Epithelial cell of esophagus (primary cell): Measurements from ENCODE around the gene PTBP3.

Experiments used
- DNase-seq: peaks from one replicate; pipeline ENCODE4 v3.0.0; 2010; ENCODE audit warnings: low read depth
- H3K4me3 ChIP-seq: 2 replicates; pipeline ENCODE4 v1.5.1; 2011; ENCODE audit warnings: mild to moderate bottlenecking, low read length, control low read depth
- TF ChIP-seq, protein P1 (sequence below): IDR thresholded peaks from 2 replicates; pipeline ENCODE4 v1.5.1; 2011; ENCODE audit warnings: low read depth, mild to moderate bottlenecking, low read length, control low read depth, inconsistent platforms; ENCODE audit not compliant: insufficient read depth; ENCODE audit errors: missing control alignments

PTBP3 gene

DNA sequence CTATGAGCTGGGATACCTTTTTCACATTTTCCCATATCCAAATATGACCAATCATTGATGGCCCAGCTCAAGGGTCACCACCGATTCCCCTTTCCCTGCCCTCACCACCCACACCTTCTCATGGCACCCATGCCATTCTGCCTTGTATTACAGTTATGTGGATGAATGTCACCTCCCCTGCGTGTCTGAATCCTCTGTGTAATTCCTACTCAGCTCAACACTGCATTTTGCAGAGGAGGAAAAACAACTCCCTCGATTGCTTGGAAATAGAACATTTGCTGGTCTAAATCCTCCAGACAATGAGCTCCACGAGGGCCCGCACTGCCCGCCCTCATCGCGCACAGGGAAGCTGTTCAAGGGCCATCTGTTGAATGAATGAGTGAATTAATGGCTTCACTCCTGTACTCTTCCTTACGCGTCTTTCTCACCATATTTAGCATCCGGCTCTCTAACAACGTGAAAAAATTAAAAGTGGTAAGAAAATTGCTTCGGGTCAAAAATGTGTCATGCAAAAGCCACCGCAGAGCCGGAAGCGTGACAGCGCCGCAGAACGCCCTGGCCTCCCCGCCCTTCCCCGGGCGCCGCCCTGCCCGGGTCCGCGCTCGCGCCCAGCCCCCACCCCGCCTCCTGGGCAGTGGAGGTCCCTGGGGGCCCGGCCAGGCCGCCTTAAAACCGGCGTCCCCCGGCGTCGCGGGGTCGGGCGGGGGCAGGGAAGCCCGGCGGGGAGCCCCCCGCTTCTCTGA is 159.0 kb downstream of the PTBP3 start:
- peak; percentile 55 for DNase-seq
- TF ChIP-seq, protein P1, sequence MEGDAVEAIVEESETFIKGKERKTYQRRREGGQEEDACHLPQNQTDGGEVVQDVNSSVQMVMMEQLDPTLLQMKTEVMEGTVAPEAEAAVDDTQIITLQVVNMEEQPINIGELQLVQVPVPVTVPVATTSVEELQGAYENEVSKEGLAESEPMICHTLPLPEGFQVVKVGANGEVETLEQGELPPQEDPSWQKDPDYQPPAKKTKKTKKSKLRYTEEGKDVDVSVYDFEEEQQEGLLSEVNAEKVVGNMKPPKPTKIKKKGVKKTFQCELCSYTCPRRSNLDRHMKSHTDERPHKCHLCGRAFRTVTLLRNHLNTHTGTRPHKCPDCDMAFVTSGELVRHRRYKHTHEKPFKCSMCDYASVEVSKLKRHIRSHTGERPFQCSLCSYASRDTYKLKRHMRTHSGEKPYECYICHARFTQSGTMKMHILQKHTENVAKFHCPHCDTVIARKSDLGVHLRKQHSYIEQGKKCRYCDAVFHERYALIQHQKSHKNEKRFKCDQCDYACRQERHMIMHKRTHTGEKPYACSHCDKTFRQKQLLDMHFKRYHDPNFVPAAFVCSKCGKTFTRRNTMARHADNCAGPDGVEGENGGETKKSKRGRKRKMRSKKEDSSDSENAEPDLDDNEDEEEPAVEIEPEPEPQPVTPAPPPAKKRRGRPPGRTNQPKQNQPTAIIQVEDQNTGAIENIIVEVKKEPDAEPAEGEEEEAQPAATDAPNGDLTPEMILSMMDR = no peak
- H3K4me3 ChIP-seq = peak overlapping the region; percentile 33

DNA sequence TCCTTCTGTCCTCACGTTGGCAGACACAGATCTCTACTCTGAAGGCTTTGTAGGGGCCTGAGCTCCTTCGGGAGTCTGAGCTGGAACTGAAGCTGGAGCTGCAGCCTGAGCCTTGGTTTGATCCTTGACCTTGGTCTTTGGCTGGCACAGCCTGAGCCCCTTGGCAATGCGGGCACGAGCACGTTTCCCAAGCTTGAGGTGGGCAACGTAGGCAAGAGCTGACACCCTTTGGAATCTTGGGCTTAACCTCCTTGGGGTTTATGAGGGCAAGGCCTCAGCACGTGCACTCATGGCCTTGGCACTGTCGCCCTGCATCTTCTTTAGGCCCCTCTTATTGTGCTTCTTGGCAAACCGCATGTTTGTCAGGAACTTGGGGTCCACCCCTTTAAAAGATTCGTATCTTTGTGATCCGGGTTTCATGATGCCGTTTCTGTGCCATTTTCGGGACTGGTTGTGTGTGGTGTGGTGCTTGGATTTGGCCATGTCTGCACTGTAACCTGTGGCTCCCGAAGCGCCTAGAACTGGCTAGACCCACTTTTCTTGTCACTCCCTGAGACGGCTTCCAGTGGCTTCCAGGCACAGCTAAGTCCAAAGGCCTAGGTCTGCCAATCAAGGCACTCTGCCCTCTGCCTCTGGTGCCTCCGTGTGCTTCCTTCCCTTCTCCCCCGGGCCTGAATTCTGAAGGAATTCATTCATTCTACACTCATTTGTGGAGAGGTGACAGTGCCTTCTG is 159.8 kb downstream of the PTBP3 start:
- H3K4me3 ChIP-seq = no peak overlapping the region
- TF ChIP-seq, protein P1 = no peak
- no peak for DNase-seq

DNA sequence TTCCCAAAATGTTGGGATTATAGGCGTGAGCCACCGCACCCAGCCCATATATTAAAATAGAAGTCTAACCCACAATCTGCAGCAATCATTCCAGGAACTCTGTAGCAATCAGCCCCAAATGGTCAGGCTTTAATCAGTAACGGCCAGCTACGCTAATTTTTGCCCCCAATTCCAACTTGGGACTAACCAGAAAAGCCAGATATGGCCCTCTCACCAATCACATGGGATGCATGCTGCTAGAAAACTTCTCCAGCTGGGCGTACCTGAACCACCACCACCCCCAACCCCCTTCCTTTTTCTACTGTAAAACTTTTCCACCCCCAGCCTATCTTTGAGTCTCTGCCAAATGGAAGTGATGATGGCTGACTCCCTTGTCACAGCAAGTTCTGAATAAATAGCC is 162.5 kb downstream of the PTBP3 start:
- no peak overlapping the region for H3K4me3 ChIP-seq
- TF ChIP-seq, protein P1 = no peak
- no peak for DNase-seq

DNA sequence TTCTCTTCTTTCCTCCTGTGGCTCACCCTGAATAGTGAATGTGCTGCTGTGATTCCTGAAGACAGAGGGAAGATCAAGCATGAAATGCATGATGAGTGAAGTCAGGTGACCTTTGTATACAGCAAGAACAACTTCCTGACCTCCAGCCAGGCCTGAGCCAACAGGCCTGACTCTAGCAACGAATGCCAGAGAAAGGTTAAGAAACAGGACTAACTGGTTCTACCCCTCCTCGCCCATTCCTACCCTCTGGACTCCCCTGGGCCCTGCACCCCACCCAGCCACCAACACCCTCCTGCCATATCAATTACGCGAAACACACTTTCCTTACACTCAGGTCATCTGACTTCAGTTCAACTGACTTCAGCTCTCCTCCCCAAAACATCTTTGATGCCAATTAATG is 163.2 kb downstream of the PTBP3 start:
- TF ChIP-seq, protein P1 = no peak
- no peak overlapping the region for H3K4me3 ChIP-seq
- DNase-seq = peak; percentile 88

DNA sequence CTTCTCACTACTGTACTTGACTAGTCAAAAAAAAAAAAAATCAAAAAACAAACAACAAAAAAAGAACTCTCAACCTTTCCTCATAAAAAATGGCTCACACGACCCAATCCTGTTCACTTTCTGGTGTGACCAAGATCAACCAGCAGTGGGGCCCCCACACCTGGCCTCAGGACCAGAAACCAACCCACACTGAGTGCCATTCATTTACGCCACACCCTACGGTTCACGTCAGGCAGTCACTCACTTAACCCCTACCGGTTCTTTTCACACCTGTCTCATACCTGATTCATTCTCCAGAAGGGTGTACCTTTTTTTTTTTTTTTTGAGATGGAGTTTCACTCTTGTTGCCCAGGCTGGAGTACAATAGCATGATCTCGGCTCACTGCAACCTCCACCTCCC is 164.1 kb downstream of the PTBP3 start:
- peak; percentile 92 for DNase-seq
- H3K4me3 ChIP-seq = no peak overlapping the region
- TF ChIP-seq, protein P1 = no peak

DNA sequence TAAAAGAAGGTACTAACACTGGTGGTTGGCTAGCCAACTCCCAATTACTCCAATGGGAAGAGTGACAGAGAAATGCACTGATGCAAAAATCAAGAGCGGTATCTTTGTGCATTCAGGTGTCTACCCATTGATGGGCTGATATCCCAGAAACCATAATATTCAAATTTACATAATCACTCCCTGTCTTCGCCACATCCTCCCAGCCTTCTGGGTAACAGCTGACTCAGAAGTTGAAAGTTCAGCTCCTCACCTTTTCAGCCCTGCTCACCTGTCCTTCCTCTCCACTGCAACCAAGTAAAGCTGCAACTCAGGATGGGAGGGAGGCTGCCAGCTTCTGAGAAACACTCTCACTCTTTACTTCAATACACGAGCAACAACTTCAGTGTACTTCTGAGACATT is 165.2 kb downstream of the PTBP3 start:
- TF ChIP-seq, protein P1 = no peak
- DNase-seq = peak; percentile 52
- no peak overlapping the region for H3K4me3 ChIP-seq
